Keratinocyte (primary cell): ENCODE data around the gene DNAH11. TPM values are rescaled to one million over a fixed set of nuclear protein-coding genes. Genes with fewer than 3 reads are reported as not detected.

Source experiments
- DNase-seq: peaks from one replicate; pipeline ENCODE4 v3.0.0-alpha.2; 2011; ENCODE audit warnings: low read depth, missing footprints, low spot score
- FAIRE-seq: peaks from 2 replicates; lab custom pipeline; 2011; peaks lifted over from hg19 to GRCh38; lab: Jason Lieb, UNC
- H2AFZ ChIP-seq: 2 replicates; pipeline ENCODE4 v1.6.0; 2012; ENCODE audit warnings: low read length, control low read depth, inconsistent platforms; ENCODE audit not compliant: control insufficient read depth
- H3K27ac ChIP-seq: 2 replicates; pipeline ENCODE4 v1.5.1; 2011; ENCODE audit warnings: low read length; ENCODE audit not compliant: control insufficient read depth, insufficient read depth
- H3K27me3 ChIP-seq: 3 replicates; pipeline ENCODE4 v1.6.0; 2011; ENCODE audit warnings: low read length; ENCODE audit not compliant: control insufficient read depth, insufficient read depth; ENCODE audit errors: extremely low read depth
- H3K36me3 ChIP-seq, 2 experiments: 2 replicates in 1 of 2; 3 replicates in 1 of 2; pipeline ENCODE4 v1.5.1; 2011; ENCODE audit warnings: low read length in 2 of 2, mild to moderate bottlenecking in 1 of 2; ENCODE audit not compliant: control insufficient read depth in 2 of 2, insufficient read depth in 2 of 2; ENCODE audit errors: extremely low read depth in 1 of 2
- H3K4me1 ChIP-seq: 3 replicates; pipeline ENCODE4 v1.5.1; 2011; ENCODE audit warnings: low read length; ENCODE audit not compliant: control insufficient read depth, insufficient read depth; ENCODE audit errors: extremely low read depth
- H3K4me2 ChIP-seq: 3 replicates; pipeline ENCODE4 v1.6.0; 2011; ENCODE audit warnings: low read depth, low read length; ENCODE audit not compliant: control insufficient read depth, insufficient read depth; ENCODE audit errors: extremely low read depth
- H3K4me3 ChIP-seq, 3 experiments: fragments of 200-600 bp in 1 of 3; sonication (generic) in 1 of 3; 2 replicates in 2 of 3; 3 replicates in 1 of 3; pipeline ENCODE4 v1.5.1; 2011 to 2016; ENCODE audit warnings: low read length in 3 of 3, mild to moderate bottlenecking in 3 of 3, control low read depth in 2 of 3, inconsistent platforms in 1 of 3, low read depth in 1 of 3, mixed read lengths in 1 of 3, mixed run types in 1 of 3, moderate library complexity in 1 of 3; ENCODE audit not compliant: control insufficient read depth in 2 of 3, insufficient read depth in 2 of 3; ENCODE audit errors: extremely low read depth in 1 of 3
- H3K79me2 ChIP-seq: 2 replicates; pipeline ENCODE4 v1.6.0; 2012; ENCODE audit warnings: low read length; ENCODE audit not compliant: control insufficient read depth, insufficient read depth
- H3K9ac ChIP-seq: 3 replicates; pipeline ENCODE4 v1.6.0; 2011; ENCODE audit warnings: low read length; ENCODE audit not compliant: control insufficient read depth, insufficient read depth; ENCODE audit errors: extremely low read depth
- H3K9me1 ChIP-seq: 3 replicates; pipeline ENCODE4 v1.6.0; 2011; ENCODE audit warnings: low read length; ENCODE audit not compliant: control insufficient read depth, insufficient read depth; ENCODE audit errors: extremely low read depth
- H3K9me3 ChIP-seq: 2 replicates; pipeline ENCODE4 v1.5.1; 2012; ENCODE audit warnings: low read depth, low read length; ENCODE audit not compliant: control insufficient read depth
- H4K20me1 ChIP-seq: 3 replicates; pipeline ENCODE4 v1.6.0; 2011; ENCODE audit warnings: low read length; ENCODE audit not compliant: control insufficient read depth, insufficient read depth; ENCODE audit errors: extremely low read depth
- EZH2 ChIP-seq: IDR thresholded peaks from one replicate; pipeline ENCODE4 v1.6.1; 2012; ENCODE audit warnings: inconsistent platforms, mild to moderate bottlenecking, low read length, moderate library complexity
- dilution Hi-C: fragments of 300-500 bp; cut with MboI; formaldehyde crosslinking; loops from one replicate; pipeline ENCODE4 v1.7.0; 2020; ENCODE audit warnings: low sequenced_read_pairs; ENCODE audit not compliant: extremely low pct_ligation_motif_present
- polyA plus RNA-seq, 5 experiments: library from polyadenylated mRNA; depleted of rRNA in 3 of 5; stranded (reverse) in 3 of 5; stranded (forward) in 1 of 5; unstranded in 1 of 5; fragments of >200 nt; gene quantifications; 1 replicate in 1 of 5; 2 replicates in 3 of 5; 3 replicates in 1 of 5; pipeline versions ENCODE4 v1.2.1 to v1.2.3, GENCODE V29; 2011 to 2012; ENCODE audit warnings: missing spikeins in 2 of 5, low read depth in 1 of 5, low replicate concordance in 1 of 5
- TF ChIP-seq, protein P1 (sequence below), 3 experiments: IDR thresholded peaks in 1 of 3; conservative IDR thresholded peaks in 1 of 3; optimal IDR thresholded peaks in 1 of 3; 2 replicates in 2 of 3; 3 replicates in 1 of 3; pipeline versions ENCODE3 to v1.5.1; 2011; ENCODE audit warnings: low read length in 3 of 3, mild to moderate bottlenecking in 3 of 3, moderate library complexity in 2 of 3, control low read depth in 1 of 3, inconsistent platforms in 1 of 3; ENCODE audit not compliant: insufficient read depth in 2 of 3; ENCODE audit errors: extremely low read depth in 1 of 3

The DNAH11 gene
- polyA plus RNA-seq, 1 donor (not counting 4 experiments of a cell fraction or from before 2014, with no cell fraction given) = 0.21 TPM

DNA sequence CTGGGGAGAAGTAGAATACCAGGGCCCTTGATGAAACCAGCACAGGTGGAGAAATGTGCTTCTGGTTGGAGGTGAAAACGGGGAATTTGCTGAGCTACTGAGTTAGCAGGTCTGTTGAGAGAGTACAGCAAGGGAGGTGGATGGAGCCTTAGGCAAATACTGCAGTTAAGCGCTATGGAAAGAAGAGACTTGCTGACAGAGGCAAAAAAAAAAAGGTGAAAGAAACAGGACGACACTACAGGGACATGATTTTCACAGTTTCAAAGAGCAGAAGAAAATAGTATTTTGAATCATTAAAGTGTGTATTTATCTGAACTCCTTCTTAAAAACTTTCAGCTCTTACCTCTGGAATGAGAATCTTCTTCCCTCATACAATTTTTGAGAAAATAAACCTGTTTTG is 159.5 kb downstream of the DNAH11 start:
- no peaks in the 10 kb centered on the region for H3K9me1 ChIP-seq
- dilution Hi-C loops = no loop called here
- DNase-seq (no peak), FAIRE-seq (no peak)
- no peaks in the 10 kb centered on the region for H3K36me3 ChIP-seq
- no peak overlapping the region for H3K4me3 ChIP-seq
- no peak overlapping the region for H3K9ac ChIP-seq
- H3K4me1 ChIP-seq = no peaks in the 10 kb centered on the region
- no peaks in the 10 kb centered on the region for H3K27me3 ChIP-seq
- H4K20me1 ChIP-seq = no peaks in the 10 kb centered on the region
- no peaks in the 10 kb centered on the region for H3K79me2 ChIP-seq
- H3K4me2 ChIP-seq = no peak overlapping the region
- H2AFZ ChIP-seq = no peak overlapping the region
- H3K9me3 ChIP-seq = no peaks in the 10 kb centered on the region
- no peak overlapping the region for H3K27ac ChIP-seq
- TF ChIP-seq, protein P1, sequence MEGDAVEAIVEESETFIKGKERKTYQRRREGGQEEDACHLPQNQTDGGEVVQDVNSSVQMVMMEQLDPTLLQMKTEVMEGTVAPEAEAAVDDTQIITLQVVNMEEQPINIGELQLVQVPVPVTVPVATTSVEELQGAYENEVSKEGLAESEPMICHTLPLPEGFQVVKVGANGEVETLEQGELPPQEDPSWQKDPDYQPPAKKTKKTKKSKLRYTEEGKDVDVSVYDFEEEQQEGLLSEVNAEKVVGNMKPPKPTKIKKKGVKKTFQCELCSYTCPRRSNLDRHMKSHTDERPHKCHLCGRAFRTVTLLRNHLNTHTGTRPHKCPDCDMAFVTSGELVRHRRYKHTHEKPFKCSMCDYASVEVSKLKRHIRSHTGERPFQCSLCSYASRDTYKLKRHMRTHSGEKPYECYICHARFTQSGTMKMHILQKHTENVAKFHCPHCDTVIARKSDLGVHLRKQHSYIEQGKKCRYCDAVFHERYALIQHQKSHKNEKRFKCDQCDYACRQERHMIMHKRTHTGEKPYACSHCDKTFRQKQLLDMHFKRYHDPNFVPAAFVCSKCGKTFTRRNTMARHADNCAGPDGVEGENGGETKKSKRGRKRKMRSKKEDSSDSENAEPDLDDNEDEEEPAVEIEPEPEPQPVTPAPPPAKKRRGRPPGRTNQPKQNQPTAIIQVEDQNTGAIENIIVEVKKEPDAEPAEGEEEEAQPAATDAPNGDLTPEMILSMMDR (optimal IDR thresholded peaks at IDR 0.05 in 1 of 3, IDR thresholded peaks at IDR 0.05 in 1 of 3, conservative IDR thresholded peaks at IDR 0.05 in 1 of 3; ENCODE audit: extremely low read depth in 1 of 3, insufficient read depth in 2 of 3, low read length in 3 of 3) = no peak
- no peak for TF ChIP-seq EZH2

DNA sequence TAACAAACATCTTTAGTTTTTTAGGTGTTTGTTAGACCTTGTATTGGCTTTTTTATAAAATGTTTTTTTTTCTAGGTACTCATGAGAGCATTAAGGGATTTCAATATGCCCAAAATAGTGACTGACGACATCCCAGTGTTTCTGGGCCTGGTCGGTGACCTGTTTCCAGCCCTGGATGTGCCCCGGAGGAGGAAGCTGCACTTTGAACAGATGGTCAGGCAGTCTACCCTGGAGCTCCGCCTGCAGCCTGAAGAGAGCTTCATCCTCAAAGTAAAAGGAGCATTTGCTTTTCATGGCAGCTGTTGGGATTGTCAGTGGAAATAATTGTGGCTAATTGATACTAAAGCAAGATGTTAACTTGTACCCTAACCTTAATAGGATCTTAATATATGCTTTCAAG is 161.5 kb downstream of the DNAH11 start:
- FAIRE-seq (no peak), DNase-seq (no peak)
- no peaks in the 10 kb centered on the region for H3K79me2 ChIP-seq
- no peak overlapping the region for H3K4me2 ChIP-seq
- H3K27me3 ChIP-seq = no peaks in the 10 kb centered on the region
- H4K20me1 ChIP-seq = no peaks in the 10 kb centered on the region
- TF ChIP-seq, protein P1 (optimal IDR thresholded peaks at IDR 0.05 in 1 of 3, IDR thresholded peaks at IDR 0.05 in 1 of 3, conservative IDR thresholded peaks at IDR 0.05 in 1 of 3; ENCODE audit: extremely low read depth in 1 of 3, insufficient read depth in 2 of 3, low read length in 3 of 3) = no peak
- no peak for TF ChIP-seq EZH2
- H3K4me1 ChIP-seq = no peaks in the 10 kb centered on the region
- dilution Hi-C loops = no loop called here
- no peaks in the 10 kb centered on the region for H3K9me3 ChIP-seq
- H3K4me3 ChIP-seq = no peak overlapping the region
- no peaks in the 10 kb centered on the region for H3K9me1 ChIP-seq
- no peak overlapping the region for H3K27ac ChIP-seq
- no peak overlapping the region for H3K9ac ChIP-seq
- H2AFZ ChIP-seq = no peak overlapping the region
- no peaks in the 10 kb centered on the region for H3K36me3 ChIP-seq
